ENCODE data around the gene PRKCZ.

The PRKCZ gene

DNA sequence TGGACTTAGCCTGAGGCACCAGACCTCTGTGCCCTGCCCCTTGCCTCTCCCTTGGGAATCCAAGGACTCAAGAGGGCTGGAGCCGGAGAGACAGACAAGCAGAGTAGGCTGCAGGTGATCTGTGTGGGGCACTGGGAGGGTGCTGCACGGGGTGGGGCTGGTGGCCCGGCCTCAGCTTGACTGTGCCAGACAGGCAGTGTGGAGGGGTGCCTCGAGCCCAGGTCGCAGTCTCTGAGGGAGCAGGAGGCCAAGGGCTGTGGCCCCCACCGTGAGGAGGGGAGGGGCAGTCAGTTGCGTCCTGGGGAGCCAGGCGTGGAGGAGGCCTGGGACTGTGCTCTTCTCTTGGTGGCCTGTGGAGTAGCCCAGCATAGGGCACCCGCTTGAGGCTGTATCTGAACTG, 27.0 kb upstream of the PRKCZ start:
- TF ChIP-seq, protein P1, sequence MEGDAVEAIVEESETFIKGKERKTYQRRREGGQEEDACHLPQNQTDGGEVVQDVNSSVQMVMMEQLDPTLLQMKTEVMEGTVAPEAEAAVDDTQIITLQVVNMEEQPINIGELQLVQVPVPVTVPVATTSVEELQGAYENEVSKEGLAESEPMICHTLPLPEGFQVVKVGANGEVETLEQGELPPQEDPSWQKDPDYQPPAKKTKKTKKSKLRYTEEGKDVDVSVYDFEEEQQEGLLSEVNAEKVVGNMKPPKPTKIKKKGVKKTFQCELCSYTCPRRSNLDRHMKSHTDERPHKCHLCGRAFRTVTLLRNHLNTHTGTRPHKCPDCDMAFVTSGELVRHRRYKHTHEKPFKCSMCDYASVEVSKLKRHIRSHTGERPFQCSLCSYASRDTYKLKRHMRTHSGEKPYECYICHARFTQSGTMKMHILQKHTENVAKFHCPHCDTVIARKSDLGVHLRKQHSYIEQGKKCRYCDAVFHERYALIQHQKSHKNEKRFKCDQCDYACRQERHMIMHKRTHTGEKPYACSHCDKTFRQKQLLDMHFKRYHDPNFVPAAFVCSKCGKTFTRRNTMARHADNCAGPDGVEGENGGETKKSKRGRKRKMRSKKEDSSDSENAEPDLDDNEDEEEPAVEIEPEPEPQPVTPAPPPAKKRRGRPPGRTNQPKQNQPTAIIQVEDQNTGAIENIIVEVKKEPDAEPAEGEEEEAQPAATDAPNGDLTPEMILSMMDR (IDR thresholded peaks at IDR 0.05; ENCODE audit: insufficient read depth, low read length), result no peak
- no peak for TF ChIP-seq POLR2AphosphoS5 (IDR thresholded peaks at IDR 0.05; ENCODE audit: low read depth)
- no peak for TF ChIP-seq GABPA (IDR thresholded peaks at IDR 0.05; ENCODE audit: low read depth)
- no peak for TF ChIP-seq SPI1 (IDR thresholded peaks at IDR 0.05; ENCODE audit: borderline replicate concordance, low read depth)
- TF ChIP-seq, protein P2, sequence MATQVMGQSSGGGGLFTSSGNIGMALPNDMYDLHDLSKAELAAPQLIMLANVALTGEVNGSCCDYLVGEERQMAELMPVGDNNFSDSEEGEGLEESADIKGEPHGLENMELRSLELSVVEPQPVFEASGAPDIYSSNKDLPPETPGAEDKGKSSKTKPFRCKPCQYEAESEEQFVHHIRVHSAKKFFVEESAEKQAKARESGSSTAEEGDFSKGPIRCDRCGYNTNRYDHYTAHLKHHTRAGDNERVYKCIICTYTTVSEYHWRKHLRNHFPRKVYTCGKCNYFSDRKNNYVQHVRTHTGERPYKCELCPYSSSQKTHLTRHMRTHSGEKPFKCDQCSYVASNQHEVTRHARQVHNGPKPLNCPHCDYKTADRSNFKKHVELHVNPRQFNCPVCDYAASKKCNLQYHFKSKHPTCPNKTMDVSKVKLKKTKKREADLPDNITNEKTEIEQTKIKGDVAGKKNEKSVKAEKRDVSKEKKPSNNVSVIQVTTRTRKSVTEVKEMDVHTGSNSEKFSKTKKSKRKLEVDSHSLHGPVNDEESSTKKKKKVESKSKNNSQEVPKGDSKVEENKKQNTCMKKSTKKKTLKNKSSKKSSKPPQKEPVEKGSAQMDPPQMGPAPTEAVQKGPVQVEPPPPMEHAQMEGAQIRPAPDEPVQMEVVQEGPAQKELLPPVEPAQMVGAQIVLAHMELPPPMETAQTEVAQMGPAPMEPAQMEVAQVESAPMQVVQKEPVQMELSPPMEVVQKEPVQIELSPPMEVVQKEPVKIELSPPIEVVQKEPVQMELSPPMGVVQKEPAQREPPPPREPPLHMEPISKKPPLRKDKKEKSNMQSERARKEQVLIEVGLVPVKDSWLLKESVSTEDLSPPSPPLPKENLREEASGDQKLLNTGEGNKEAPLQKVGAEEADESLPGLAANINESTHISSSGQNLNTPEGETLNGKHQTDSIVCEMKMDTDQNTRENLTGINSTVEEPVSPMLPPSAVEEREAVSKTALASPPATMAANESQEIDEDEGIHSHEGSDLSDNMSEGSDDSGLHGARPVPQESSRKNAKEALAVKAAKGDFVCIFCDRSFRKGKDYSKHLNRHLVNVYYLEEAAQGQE (IDR thresholded peaks at IDR 0.05; ENCODE audit: insufficient replicate concordance, low read depth), result no peak
- DNase-seq (ENCODE audit: low read depth in 1 of 2, low spot score in 1 of 2), result no peak
- Histone ChIP-seq H3K4me3 (replicated peaks; ENCODE audit: insufficient read depth, low read length) (no peak overlapping the region), H3K27ac (replicated peaks) (no peak overlapping the region), H3K27me3 (ENCODE audit: insufficient read depth, poor library complexity, severe bottlenecking) (peaks cover 43% of the 10 kb centered on the region)

DNA sequence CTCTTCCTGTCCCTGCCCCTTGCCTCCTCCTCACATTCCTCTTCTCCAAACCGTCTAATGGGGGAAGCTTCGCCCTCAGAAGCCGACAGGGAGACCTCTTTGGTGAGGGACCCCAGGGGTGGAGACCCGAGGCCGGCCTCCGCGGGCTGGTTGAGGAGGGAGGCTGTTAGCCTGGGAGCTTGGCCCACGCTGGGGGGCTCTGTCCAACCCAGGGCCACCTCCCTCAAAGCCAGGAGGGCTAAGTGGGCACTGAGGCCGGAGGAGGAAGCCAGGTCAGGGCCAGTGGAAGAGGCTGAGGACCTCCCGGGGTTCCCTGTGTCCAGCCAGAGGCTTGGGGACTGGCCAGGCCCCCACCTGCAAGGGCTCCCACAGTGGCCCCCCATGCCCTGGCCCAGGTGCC, 25.8 kb upstream of the PRKCZ start:
- peaks cover 35% of the 10 kb centered on the region for H3K27me3 ChIP-seq (ENCODE audit: insufficient read depth, poor library complexity, severe bottlenecking)
- no peak for DNase-seq (ENCODE audit: low read depth in 1 of 2, low spot score in 1 of 2)
- TF ChIP-seq, protein P2 (IDR thresholded peaks at IDR 0.05; ENCODE audit: insufficient replicate concordance, low read depth), result no peak
- TF ChIP-seq POLR2AphosphoS5 (IDR thresholded peaks at IDR 0.05; ENCODE audit: low read depth), result no peak
- TF ChIP-seq, protein P1 (IDR thresholded peaks at IDR 0.05; ENCODE audit: insufficient read depth, low read length), result no peak
- TF ChIP-seq GABPA (IDR thresholded peaks at IDR 0.05; ENCODE audit: low read depth), result no peak
- TF ChIP-seq SPI1 (IDR thresholded peaks at IDR 0.05; ENCODE audit: borderline replicate concordance, low read depth), result no peak

DNA sequence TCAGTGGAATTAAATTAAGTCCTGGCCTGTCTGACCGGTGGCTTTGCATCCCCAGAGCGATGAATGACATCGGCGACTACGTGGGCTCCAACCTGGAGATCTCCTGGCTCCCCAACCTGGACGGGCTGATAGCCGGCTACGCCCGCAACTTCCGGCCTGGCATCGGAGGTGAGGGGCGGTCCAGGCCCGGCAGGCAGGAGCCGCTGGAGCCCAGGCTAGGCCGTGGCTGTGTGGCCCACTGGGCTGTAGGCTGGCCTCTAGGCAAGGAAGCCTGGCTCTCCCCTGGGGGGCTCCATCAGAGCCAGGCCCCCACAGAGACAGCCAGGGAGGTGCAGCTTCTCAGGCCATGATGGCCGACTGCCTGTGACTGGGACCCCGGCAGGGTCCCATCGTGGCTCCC, 25.3 kb upstream of the PRKCZ start:
- no peak overlapping the region for H3K27ac ChIP-seq (replicated peaks)
- no peak overlapping the region for H3K4me3 ChIP-seq (replicated peaks; ENCODE audit: insufficient read depth, low read length)
- TF ChIP-seq GABPA (IDR thresholded peaks at IDR 0.05; ENCODE audit: low read depth) (no peak), SPI1 (IDR thresholded peaks at IDR 0.05; ENCODE audit: borderline replicate concordance, low read depth) (no peak), POLR2AphosphoS5 (IDR thresholded peaks at IDR 0.05; ENCODE audit: low read depth) (no peak)
- TF ChIP-seq, protein P2 (IDR thresholded peaks at IDR 0.05; ENCODE audit: insufficient replicate concordance, low read depth), result no peak
- TF ChIP-seq, protein P1 (IDR thresholded peaks at IDR 0.05; ENCODE audit: insufficient read depth, low read length), result no peak
- peaks cover 32% of the 10 kb centered on the region for H3K27me3 ChIP-seq (ENCODE audit: insufficient read depth, poor library complexity, severe bottlenecking)
- DNase-seq (ENCODE audit: low read depth in 1 of 2, low spot score in 1 of 2), result no peak

More for the DNA sequence above, 25.8 kb upstream of the PRKCZ start:
- no peak overlapping the region for H3K27ac ChIP-seq (replicated peaks)
- no peak overlapping the region for H3K4me3 ChIP-seq (replicated peaks; ENCODE audit: insufficient read depth, low read length)

Data from HL-60 (cell line).